HG03025 (cell line): Measurements from ENCODE around the gene LIPC.

Experiments
- ATAC-seq: cut with Tn5 transposase; IDR thresholded peaks from one replicate; pipeline ENCODE4 v1.9.1; 2021; ENCODE audit warnings: mild to moderate bottlenecking, moderate library complexity; ENCODE audit not compliant: unreplicated experiment, low FRiP score

LIPC gene

GRCh38 chr15:58453931-58454793 lies 22.4 kb downstream of the LIPC start:
- ATAC-seq, result no peak

- no peak for ATAC-seq
Observed at GRCh38 chr15:58454950-58455401, 23.2 kb downstream of the LIPC start.

- no peak for ATAC-seq
Observed at GRCh38 chr15:58457466-58457965, 25.7 kb downstream of the LIPC start.

- no peak for ATAC-seq
Observed at GRCh38 chr15:58458076-58458475, 26.3 kb downstream of the LIPC start.

- ATAC-seq, result no peak
Observed at GRCh38 chr15:58459045-58459444, 27.3 kb downstream of the LIPC start.

GRCh38 chr15:58459560-58459959 lies 27.8 kb downstream of the LIPC start:
- no peak for ATAC-seq

GRCh38 chr15:58460116-58460790 lies 28.5 kb downstream of the LIPC start:
- ATAC-seq, result no peak

- no peak for ATAC-seq
Observed at GRCh38 chr15:58460872-58461271, 29.1 kb downstream of the LIPC start.

GRCh38 chr15:58462547-58462946 lies 30.8 kb downstream of the LIPC start:
- no peak for ATAC-seq

- ATAC-seq, result no peak
Observed at GRCh38 chr15:58462973-58463663, 31.3 kb downstream of the LIPC start.

GRCh38 chr15:58463815-58464650 lies 32.2 kb downstream of the LIPC start:
- no peak for ATAC-seq

- no peak for ATAC-seq
Observed at GRCh38 chr15:58465070-58465469, 33.3 kb downstream of the LIPC start.

GRCh38 chr15:58465866-58466517 lies 34.2 kb downstream of the LIPC start:
- ATAC-seq, result no peak

GRCh38 chr15:58466566-58466965 lies 34.8 kb downstream of the LIPC start:
- ATAC-seq, result no peak

GRCh38 chr15:58467121-58467721 lies 35.4 kb downstream of the LIPC start:
- no peak for ATAC-seq

GRCh38 chr15:58467722-58468423 lies 36.1 kb downstream of the LIPC start:
- no peak for ATAC-seq

- ATAC-seq, result no peak
Observed at GRCh38 chr15:58469432-58470353, 37.9 kb downstream of the LIPC start.

GRCh38 chr15:58471348-58471747 lies 39.6 kb downstream of the LIPC start:
- ATAC-seq, result no peak
